HG03460 (cell line): ENCODE results near the gene NCR3LG1.

Experiments used
- ATAC-seq: cut with Tn5 transposase; IDR thresholded peaks from one replicate; pipeline ENCODE4 v1.9.1; 2021; ENCODE audit not compliant: unreplicated experiment

Gene NCR3LG1

DNA sequence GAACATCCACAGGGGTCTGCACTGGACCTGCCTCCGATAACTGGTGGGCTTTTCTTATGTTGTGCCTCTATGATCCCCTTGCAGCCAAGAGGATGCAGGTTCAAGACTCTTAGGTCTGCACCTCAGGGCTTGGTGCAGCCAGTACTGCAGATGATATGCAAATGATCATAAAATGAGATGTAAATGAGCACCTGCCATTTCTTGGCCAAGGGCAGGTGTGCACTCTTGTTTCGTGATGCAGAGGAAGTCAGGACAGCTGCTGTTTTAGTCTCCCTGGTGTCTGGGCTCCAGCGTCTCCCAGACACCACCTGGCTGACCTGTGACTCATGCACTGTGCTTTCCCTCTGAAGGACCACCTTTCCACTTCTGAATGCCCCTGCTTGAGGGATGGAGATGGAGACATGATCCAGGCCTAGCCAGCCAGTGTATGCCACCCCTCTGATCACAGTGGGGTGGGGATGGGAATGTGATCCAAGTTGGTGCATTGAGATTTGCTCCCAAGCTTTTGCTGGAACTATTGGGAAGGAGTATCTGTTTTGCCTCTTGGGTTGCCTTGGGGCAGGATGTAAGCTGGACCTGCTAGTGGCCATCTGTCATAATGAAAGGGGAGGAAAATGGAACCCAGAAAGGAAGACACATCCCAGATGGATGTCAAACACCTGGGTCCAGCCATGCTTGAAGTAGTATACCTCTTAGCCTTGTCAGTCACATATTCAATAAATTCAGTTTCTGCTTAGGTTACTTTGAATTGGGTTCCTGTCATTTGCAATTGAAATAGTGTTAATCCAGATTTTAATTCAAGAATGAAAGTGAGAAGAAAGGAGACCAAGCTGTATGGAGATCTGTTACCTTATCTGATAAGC lies 40.1 kb downstream of the NCR3LG1 start:
- no peak for ATAC-seq

DNA sequence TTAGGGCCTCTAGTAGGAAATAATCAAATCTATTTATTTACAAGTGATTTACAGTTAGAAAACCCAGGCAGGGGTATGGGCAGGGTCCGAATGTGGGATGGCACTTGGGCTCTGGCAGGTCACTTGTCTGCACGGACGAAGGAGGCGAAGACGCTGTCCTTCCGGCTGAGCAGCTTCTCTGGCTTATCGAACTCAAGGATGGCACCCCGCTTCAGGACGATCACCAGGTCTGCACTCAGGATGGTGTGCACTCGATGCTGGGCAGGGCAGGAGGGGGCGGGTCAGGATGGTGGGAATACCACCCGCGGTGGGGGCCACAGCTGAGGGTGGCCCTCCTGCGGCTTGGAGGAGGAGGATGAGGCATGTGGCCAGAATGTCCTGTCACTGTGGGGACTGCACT lies 41.3 kb downstream of the NCR3LG1 start:
- no peak for ATAC-seq

DNA sequence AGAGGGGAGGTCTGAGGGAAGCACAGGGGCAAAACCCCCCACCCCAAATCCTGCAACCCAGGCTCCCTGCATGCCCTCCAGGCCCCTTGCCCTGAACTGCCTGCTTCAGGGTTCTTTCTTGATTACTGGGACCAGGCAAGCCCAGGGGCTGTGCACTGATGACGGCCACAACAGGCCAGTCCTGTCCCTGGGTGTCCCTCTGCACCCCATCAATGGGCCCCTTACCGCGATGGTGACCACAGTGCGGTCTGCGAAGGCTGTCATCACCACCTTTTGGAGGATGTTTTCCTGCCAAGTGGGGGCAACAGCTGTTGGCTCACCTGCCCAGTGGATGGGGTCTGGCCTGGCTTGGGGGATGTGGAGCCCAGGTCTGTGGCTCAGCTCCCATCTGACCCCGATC lies 41.9 kb downstream of the NCR3LG1 start:
- ATAC-seq = no peak

DNA sequence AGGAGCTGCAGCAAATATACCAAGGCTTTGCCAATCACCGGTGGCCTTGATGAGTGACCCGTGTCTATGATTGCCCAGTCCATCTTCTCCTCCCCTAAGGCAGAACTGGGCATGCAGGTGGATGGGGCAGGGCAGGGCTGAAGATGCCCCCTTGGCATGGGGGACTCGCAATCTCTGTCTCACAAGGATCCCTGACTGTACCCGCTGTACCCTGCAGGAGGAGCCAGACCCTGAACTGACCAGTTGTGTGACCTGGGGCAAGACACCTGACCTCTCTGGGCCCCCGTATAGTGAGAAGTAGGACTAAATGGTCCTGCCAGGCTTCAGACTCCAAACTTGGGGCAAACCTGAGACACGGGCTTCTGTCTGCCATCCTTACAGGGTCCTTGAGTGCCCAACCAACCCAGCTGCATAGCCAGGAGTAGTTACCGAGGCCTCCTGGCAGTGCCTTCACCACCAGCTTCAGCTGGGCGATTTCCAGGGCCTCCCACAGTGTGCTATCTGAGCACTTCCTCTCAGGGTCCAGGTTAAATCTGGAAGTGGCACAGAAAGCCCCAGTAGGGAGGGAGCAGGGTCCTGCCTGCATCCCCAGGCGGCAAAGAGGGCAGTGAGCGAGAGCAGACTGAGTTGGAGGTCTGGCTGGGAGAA lies 43.3 kb downstream of the NCR3LG1 start:
- no peak for ATAC-seq

DNA sequence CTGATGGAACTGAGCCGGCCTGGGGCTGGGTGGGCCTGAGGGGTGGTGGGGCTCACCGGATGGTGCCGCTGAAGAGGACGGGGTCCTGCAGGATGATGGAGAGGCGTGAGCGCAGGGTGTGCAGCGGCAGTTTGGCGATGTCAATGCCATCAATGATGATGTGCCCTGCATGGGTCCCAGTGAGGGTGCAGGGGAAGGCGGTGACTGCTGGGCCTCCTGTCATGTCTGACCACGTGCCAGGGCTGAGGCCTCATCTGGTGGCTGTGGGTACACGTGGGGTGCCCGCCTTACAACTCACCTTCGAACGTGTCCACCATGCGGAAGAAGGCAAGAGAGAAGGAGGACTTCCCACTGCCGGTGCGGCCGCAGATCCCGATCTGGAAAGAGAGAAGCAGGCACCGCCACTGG lies 44.0 kb downstream of the NCR3LG1 start:
- ATAC-seq = no peak

DNA sequence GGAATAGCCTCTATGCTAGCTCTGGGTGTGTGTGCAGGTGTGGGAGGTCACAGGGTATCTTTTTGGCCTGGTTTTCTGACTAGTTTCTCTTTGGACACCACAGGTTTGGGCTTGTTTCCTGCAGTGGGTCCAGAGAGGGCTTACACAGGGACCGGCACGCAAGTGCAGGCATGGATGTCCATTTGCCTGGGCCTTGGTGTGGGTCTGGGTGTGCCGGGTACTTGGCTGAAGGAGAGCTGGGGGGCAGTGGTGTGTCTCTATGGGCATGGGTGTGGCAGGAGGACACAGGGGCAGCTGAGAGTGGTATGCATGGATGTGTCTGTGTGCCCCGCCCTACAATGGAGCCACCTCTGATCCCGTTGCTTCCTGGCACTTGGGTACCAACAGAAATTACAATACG lies 44.4 kb downstream of the NCR3LG1 start:
- ATAC-seq = no peak

DNA sequence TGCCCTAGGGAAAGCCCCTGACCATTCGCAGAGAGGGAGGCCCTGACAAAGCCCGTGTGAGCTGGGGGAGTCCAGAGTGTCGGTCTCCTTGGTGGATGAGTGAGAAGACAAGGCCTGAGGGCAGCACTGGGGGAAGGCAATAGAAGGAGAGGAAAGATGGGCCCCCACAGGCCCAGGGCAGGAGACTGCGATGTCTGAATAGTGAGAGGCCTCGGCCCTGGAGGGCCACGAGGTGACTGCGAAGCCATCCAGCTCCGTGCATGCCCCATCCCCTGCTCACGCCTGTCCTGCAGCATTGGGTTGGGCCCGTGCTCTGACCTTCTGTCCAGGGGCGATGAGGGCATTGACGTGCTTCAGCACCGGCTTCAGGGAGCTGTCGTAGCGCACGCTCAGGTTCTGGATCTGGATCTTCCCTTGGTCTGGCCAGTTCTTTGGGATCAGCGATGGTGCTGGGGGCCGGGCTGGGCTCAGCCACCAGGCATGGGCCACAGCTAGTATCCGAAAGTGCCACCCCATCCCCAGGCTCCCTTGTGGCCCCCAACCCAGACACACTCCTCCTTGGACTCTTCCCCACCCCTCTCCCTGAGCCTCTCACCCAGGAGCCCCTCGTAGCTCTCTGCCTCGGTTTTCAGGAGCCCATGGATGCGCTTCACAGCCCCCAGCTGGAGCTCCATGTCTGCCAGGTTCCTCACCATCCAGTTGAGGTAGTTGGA lies 45.2 kb downstream of the NCR3LG1 start:
- no peak for ATAC-seq

DNA sequence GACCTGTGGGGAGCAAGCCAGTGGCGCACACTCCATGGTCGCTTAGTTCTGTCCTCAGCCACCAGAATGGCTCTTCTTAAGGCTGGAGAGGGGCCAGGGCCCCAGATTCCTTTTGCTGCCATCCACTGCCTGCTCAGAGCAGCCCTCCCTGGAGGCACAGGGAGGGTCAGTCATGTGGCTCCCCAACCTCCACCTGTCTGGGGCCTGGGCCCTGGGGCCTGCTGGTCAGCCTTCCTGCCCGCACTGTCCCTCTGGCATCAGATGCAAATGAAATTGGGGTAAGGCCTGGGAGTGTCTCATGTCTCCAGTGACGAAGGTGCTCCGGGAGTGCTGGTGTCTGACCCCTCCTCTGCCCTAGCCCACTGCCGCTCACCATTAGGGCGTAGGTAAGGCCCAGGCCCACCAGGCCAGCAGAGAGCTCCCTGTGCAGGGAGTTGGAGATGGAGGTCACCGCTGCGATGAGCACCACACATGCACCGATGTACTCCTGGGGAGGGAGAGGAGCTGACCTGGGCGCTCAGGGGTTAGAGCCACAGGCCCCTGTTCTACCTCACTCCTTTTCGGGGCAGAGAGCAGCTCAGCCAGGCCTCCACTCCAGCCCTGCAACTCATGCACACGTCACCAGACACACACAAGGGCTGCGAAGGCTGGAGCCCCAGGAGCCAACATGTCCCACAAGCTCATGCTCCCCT lies 45.9 kb downstream of the NCR3LG1 start:
- no peak for ATAC-seq

DNA sequence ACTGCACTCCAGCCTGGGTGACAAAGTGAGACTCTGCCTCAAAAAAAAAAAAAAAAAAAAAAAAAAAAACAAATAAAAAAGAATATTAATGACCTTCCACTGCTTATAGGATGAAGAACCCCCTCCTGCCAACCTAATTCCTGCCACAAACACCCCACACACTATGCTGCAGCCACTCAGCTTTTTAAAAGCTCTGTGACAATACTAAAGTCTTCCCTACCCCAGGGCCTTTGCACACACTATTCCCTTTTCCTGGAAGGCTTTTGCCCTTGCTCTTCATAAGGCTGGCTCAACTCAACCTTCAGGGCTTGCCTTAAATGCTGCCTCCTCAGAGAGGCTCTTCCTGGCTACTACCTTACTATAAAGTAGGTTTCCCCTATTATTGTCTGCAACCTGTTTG lies 47.6 kb downstream of the NCR3LG1 start:
- no peak for ATAC-seq

DNA sequence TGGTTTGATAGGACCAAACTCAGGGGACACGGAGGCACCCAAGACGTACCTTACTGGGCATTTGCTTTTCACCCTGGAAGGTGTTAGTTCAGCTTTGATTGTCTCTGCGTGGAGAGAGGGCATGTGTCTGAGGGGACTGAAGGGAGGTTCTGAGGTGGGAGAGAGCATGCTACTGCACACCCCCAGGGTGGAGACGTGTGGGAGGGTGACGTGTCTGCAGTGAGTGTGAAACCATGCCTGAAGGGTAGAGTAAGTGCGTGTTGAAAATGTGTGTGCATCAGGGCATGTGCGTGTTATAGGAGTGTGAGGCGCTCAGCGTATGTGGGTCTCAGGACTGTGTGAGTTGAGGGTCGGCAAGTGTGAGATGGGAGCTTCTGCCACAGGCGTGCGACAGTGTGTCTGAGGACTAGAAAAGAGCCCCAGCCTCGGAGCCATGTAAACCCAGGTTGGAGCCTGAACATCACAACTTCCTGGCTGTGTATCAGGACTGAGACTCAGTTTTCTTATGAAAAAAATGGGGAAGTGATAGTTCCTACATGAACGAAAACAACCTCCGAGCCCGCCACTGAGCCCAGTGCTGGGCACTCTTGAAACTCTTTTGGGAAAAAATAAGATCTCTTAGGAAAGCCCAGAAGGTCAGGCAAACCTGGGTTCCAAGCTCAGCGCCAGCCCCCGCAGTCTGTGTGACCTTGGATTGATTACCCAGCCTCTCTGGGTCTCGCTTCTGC lies 48.6 kb downstream of the NCR3LG1 start:
- ATAC-seq = no peak

DNA sequence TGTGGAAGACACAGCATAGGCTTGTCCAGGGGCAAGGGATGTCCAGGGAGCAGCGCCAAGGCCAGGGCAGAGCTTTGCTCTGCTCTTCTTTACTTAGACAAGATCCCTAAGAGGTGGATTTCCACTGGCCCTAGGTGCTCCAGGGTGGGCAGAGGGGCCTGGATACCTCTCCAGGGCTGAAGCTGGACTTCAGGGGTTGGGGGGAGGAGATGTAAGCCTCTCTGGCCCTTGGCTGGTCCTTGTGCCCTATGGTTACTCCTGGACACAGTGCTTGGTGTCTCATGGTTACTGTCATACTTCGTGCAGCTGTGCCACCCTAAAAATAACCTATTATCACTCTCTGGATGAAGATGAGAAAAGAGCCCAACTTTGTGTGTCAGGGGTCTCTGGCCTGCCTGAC lies 49.7 kb downstream of the NCR3LG1 start:
- no peak for ATAC-seq

DNA sequence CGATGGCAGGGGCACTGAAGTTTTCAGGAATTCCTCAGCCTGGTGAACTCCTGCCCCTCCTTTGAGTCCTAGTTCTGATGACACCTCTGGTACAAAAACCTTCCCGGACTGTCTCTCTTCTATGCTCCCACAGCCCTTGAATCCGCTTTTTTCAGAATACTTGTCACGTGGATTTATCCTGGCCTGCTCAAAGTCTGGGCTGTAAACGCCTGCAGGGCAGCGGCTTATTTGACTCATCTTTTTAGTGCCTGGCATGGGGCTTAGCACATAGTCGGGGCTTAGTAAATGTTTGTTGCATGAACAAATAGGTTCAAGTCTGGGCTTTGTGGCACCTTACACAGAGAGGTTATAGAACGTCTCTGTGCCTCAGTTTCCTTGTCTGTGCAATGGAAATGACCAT lies 50.2 kb downstream of the NCR3LG1 start:
- ATAC-seq = no peak

DNA sequence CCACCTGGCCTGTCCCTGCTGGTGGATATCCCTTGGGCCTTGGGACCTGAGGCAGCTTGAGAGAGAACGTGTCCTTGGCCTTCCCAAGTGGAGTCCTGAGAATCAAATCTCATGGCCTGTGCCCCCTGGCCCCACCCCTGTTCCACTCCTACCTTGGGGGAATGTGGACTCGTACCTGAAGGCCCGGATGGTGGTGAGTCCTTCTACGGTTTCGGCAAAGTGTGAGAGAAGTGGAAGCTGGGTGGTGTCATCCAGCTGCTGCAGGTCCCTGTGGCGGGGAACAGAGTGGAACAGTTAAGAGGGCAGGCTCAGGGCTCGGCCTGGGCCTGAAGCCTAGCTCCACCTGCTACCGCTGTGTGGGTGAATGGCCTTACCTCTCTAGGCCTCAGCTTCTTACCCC lies 50.9 kb downstream of the NCR3LG1 start:
- no peak for ATAC-seq

DNA sequence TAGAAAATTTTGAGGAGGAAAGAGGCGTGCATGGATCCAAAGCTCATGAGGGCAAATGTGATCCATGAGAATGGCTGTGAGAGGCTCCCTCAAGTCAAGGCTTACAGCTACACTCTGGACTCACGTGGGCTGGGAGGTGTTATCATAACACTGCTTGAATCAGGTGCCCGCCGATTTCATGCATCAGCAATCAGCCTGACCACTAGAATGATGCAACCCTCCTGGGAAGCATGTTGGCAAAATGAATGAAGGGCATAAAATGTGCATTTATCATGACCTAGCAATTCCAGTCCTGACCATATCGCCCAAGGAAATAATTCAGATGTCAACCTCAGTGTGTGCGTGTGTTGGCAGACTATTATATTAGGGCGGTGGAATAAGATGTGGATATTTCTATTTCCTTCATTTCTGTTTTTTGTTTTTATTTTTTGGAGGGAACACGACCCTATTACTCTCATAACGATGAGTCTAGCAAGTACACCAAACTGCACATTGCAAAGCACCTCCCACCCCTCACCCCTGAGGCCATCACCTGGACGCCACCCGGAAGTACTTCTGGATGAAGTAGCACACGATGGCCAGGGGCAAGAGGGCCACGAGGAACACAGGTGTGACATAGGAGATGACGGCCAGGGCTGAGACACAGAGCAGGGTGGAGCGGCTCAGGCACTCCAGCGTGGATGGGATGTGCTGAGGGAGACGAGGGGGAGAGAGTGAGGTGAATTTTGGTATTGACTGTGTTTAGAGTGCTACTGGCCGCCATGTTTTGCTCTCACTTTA lies 52.6 kb downstream of the NCR3LG1 start:
- no peak for ATAC-seq

DNA sequence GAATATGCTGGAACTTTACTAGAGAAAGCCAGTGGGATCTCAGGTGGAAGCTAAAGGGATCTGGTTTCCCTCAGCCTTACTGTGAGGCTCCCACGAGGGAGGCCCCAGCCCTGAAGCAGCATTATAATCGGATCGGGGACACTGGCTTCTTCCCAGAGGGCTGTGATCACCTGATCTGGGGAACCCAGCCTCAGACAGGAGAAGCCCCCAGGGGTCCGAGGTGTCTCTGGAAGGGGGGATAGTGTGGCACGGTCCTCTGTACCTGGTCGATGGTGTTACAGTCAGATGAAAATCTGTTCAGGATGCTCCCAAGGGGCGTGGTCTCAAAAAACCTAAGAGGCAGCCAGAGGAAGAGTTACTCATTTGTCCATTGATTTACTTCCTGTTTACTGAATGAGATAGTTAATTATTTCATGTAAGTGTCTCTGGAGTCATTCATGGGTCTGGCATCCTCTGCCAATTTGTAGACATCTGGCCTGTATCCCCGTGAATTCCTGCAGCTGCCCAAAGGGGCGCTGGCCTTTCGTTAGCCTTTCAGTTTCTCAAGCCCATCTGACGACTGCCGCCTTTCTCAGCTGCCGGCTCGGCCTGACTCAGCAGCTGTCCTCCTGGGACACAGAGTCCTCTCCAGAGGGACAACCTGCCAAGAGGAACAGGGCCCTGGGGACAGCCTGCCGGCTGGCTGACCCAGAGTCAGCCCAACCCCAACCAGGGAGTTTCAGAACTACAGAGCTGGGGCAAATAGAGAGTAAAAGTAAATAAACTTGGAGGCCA lies 53.8 kb downstream of the NCR3LG1 start:
- ATAC-seq = peak; percentile 51

DNA sequence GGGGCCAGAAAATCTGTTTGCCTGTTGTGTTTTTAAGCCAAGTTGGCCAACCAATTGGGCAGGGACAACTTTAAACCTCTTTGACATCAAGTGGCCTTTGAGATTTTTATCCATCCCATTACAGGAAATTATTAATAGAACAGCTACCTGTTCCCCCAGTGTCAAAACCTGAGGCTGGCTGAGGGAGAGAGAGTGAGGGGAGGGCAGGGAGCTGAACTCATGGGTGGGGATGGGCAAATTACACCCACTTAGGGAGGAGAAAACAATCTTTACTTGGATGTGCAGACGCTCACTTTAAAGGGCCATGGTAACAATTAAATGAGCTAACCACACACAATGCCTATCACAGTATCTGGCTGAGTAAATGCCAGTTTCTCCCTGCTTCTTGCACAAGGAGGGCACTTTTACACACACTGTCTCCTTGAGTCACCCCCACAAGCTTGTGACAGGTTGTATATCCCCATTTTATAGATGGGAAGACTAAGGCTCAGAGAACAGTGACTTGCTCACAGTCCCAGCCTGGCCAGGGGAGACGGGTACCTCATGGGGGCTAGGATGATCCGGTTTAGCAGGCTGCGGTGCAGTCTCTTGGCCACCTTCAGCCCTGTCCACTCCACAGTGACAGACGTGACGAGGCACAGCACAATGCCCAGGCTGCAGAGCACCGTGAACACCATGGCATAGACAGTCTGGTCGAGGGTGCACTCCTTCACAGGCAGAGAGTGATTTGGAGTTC lies 54.6 kb downstream of the NCR3LG1 start:
- no peak for ATAC-seq

DNA sequence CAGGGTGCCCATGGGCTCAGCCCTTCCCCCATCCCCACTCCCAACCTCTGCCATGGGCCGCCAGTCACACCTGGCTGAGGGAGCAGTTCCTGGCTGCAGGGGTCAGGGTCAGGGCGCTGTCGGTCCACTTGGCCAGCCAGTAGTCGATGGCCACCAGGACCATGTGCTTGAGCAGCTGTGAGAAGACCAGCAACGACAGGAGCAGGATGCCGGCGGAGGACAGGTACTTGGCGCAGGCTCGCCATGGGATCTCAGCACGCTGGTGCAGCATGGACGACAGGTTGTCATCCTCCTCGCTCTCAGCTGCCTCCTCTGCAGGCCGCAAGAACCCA lies 55.2 kb downstream of the NCR3LG1 start:
- ATAC-seq = no peak

DNA sequence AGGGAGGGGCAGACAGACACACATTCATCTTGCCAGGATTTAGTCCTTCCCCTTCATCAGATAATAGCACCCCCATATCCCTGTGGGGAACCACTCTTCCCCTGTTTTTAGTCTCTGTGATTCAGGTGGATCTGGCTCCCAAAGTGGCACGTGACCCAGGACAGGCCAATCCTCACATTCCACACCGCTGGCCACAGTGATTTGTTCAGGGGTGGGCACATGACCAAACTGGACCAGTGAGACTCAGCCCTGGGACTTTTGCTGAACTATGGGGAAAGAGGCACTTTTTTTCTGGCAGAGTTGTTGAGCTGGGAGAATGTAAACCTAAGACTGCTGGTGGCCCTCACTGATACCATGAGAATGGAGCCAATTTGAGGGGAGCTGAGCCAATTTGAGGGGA lies 56.0 kb downstream of the NCR3LG1 start:
- no peak for ATAC-seq

DNA sequence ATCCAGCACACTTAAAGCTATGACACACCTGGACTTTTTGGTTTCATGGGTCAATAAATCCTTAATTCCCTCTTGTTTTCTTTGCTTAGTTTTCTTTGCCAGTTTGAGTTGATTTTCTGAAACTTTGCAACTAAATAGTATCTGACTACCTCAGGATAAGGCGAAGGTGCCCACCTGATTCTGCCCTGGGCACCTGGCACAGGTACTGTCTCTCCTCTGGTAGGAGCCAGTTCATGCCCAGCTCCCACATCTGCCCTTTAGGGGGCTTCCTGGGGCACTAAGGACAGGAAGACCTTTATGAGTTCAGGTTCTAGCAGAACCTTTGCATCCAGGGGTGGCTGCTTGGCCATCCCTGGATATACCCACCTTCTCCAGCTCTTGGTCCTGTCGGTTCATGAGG lies 56.4 kb downstream of the NCR3LG1 start:
- no peak for ATAC-seq
